ENCODE results near the gene TMEM256.

Gene TMEM256

DNA sequence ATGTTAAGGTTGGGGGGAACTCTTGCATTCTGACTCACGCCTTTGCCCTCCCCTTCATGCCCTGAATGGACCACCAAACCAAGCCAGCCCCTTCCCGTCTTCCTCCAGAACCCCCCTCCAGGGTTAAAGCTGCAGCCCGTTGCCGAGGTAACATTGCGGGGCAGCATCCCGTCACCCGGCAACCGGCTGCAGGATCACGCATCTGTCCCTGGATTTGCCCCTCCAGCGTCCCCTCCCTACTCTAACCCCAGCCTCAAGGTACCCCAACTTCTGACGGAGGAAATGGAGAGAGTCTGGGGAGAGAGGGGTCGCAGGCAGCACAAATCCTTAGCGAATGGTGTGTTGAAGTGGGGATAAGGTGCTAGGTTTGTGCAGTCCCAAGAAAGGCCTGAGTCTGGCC, 3.2 kb upstream of the TMEM256 start:
- DNase-seq = no peak

DNA sequence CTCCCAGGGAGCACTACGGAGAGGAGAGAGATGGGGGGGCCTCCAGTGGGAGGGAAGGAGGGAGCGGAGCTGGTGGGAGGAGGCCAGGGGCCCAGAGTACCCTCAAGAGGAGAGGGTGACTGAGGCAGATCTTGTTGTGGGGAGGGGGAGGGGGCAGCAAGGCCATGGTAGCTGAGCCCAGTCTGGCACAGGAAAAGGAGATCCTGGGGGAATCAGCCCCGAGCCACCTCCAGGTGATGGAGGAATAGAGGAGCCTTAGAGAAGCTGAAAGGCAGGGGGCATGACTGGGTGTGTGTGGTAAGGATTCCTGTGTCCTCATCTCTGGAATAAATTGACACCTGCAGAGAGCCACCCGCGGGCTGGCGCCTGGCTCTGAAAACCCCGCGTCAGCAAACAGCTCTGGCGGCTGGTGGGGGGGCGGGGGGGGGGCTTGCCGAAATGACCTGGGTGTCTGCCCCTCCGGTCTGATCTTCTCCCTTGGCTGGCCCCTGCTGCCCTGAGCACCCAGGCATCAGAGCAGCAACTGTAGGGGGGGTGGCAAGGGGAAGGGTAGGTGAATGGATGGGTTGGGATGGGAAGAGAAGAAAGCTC, 2.4 kb upstream of the TMEM256 start:
- DNase-seq = no peak

DNA sequence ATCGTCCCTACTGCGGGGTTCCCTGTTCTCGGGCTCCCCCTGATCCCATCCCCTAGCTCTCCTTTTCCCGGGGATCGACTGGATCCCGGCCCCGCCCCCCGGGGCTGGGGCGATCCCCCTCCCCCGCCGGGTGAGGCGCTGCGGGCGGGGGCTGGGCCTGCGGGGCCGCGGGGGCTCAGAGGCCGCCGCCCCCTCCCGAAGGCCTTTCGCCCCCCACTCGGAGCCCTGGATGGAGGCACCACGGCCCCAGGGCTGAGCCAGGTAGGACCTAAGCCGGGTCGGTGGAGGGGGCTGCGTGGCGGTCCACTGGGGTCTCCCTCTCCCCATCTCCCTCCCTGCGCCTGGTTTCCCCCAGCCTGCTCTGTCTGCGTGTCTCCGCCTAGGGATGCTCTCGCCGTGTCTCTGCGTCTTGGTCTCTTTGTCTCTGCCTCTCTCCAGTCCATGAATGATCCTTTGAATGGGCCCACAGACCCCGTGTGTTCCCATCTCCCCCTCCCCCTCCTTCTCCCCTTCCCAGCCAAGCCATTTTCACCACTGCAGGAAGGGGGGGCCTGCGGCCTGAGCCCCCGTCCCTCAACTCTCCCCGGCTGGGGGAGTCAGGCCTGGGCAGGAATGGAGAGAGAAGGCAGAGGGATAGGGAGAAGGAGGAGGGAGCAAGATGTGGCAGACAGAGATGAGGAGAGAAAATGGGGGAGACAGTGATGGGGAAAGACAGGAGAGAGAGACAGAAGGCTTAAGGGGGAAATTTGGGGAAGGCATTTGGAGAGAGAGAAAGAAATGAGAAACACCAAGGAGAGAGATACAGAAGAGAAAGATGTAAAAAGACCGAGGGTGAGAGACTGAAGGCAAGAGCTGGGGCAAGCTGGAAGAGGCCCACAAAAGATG, 1.7 kb upstream of the TMEM256 start:
- no peak for DNase-seq

DNA sequence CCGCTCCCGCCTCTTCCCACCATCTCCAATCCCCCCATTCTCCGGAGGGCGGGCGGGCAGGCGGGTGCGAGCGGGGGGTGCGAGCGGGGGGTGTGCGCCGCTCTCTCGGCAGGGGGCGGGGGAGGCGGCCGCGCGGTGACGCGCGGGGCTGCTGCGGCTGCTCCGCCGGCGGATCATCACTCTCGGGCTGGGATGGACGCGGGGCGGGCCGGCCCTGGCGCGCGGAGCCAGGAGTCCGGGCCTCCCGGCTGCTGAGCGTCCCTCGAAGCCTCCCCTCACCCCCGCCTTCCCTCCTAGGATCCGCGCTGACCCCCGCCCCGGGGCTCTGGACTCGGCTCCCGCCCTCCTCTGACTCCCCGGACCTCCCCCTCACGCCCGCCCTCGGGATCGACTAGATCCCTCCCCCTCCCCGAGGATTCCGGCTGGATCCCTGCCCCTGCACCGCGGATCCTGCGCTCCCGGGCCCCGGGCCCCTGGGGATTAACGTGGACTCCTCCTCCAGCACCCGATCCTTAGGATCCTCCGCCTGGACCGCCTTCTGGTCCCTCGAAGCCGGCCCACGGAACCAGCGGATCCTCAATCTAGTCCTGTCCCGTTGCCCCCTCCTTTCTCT, 946 bp upstream of the TMEM256 start:
- DNase-seq = no peak

DNA sequence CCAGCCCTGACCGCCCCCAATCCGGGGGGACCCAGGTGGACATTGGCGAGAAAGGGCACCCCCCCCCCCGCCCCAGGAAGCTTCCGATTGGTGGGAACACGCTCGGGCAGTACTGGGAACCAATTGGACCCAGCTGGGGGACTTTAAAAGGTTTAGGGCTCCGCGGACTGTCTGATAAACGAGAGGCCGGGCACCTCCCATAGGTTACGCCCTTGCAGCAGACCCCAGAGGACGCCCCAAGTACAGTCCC, 245 bp downstream of the TMEM256 start:
- no peak for DNase-seq

DNA sequence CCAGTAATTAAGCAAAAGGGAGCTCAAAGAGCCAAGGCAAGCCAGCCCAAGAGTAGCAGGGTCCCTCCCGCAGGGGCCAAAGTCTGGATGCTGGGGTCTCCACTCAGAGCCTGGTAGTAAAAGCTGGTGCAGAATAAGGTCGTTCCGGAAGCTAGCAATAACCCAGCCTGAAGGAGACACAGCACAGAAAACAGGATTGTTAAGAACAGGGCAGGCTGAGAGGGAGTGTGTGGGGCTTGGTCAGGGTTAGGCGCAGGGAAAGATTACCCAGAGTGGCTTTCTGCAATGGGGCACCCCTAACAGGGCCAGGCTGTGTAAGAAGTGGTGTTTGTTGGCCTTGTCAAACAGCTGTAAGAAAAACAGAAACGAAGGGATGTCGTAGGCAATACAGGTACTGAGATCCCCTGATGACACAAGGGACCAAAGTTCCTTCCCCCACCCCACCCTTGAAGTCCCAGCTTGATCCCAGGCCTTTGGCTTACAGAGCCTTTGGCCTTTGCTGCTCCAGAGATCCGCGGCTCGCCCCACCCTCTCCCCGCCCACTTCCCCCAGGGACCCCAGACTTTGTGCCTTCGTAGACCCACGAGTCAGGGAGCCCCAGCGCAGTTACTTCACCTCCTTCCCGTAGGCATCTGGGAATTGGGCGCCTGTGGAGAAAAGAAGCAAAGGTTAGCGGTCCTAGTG, 712 bp downstream of the TMEM256 start:
- peak; percentile 12 for DNase-seq

DNA sequence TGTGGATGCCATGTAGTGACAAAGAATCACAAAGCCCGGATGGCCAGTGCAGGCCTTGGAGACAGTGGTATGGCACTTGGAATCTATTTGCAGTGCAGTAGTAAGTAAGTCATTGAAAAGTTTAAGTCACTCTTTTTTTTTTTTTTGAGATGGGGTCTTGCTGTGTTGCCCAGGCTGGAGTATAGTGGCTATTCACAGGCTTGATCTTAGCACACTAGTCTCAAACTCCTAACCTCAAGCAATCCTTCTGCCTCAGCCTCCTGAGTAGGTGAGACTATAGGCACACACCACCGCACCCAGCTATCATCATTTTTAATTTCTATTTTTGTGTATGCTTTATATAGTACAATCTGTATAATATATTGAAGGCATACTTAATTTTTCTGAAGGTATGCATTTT, 5.3 kb downstream of the TMEM256 start:
- DNase-seq = no peak

DNA sequence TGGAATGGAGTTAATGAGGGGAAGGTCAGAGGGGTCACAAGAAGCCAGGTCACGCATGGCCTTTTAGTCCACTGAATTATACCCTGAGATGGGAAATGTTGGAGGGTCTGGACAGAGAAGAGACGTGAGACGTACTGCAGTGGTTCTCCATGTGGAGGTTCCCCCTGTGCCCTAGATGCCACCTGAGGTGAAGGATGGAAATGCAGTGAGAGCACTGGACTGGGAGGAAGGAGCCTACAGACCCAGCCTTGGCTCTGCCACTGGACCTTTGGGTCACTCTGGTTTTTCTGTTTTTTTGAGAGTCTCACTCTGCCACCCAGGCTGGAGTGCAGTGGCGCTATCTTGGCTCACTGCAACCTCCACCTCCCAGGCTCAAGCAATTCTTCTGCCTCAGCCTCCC, 7.8 kb downstream of the TMEM256 start:
- DNase-seq = no peak

DNA sequence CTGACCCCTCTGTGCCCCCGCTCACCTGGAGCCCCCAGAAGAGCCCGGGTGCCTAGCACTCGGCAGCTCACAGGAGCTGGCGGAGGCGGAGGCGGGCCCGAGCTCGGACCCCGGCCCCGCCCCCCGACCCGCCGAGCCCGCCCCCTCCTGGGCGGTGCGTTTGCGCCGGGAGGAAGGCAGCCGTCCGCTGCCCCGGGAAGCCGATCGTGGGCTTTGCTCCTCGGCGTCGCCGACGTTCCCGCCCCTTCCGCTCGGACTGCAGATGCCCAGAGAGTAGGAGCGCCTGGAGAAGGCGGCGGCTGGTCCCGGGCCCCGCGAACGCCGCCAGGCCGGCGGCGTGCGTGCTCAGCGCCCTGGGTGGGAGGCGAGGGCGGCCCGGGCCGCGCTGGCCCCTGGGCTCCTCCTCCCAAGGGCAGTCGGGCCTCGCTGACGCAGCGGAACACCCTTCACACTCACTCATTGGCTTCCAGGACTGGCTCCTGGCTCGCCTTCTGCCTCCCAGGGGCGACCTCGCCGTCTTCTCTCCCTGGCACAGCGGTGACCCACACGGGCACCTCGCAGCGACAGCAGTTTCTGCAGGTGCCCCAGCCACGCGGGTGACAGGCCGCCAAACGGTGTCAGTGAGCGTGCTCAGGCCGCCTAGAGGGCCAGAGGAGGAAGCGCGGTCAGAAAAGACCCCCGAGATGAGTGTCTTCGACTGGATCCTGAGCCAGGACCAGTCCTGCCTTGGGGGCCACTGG, 9.3 kb downstream of the TMEM256 start, which contains the start of gene PLSCR3:
TSS of gene PLSCR3 (minus strand) at position 74 of the 740 bp plus-strand sequence. CDS start 415 bp downstream, outside the sequence.
- DNase-seq = peak; percentile 91

DNA sequence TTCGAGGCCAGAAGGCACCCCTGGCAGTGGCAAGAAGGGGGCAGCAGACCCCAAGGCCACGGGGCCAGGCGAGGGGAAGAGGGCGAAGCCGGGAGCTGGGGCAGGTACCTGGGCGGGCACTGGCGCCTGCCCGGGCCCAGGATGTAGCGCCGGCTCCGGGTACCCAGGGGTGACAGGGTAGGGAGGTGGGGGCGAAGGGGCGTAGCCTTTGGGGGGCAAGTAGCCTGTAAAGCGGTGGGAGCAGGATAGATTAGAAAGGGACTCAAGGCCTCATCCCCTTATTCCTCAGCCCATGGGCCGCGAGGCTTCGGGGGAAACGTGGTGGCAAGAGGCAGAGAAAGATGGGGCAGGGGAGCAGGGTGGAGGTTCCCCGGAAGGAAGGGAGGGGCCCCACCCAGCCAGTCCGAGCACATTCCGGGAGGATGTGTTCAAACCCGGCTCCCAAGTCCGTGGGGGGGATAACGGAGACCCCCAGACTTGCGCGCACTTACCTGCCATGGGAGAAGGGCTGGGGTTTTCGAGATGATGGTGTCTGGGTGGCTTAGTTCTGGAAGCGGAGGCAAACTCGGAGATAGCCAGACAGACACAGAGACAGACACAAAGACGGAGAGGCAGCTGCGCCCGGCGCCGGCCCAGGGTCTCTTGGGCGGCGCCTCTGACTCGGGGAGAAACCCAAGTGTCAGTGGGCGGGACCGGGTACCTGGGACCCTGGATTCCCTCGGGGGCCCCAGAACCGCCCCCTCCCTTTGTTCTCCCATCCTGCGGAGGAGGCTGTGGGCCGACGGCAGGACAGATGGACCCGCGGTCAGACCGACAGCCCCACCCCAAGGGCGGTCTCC, 10.1 kb downstream of the TMEM256 start:
- peak; percentile 45 for DNase-seq

DNA sequence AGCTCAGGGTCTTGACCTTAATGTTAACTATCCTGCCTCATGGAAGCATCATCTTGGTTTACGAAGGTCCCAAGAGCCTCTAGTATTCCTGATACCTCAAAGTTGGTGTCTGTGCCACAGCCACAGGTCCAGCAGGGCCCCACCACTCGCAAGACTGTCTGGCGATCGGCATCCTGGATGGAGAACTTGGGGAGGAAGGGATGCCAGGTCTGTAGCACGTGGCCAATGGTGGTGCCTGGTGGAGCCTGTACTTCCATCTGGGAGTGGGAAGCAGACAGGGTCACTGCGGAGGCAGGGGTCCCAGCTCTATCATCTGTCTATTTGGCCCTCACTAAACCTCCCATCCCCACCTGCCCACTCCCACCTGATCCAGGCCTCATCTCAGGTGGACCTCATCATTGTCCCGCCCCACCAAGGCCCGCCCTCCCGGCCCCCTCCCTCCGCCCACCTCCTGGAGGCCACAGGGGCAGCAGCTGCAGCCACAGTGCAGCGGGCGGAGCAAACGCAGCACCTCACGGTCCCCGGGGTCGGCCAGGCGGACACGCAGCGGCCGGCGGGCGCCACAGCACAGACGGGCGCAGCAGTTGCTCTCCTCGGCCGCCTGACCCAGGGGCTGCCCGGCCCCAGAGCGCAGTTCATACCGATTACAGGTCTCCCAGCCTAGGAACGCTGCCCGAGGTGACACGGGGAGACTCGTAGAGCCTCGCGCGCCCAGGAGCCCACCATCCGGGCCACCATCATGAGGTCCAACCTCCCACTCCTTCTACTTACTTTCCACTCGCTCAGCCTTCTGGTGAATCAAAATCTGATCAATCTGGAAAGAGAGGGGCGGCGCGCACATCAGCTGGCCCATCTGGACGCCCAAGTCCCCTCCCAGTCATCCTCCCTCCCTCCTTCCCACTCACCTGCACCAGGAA, 10.9 kb downstream of the TMEM256 start:
- no peak for DNase-seq

DNA sequence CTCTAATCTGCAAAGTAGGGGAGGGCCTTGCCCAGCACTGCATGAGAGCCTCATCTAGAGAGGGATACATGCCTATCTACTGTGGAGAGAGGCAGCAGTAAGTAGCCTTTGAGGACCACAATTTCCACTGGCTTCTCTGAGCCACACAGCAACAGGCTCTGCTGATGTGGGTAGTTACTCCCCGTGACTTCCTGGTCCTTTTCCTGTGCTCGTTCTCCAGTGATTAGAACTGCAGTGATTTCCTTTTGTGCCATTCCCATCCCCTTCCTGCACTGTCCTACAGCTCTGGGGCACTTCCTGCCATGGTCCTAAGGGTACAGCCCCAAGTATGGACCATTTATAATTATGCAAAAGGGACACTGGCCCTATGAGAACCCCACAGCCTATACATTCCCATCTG, 12.6 kb downstream of the TMEM256 start:
- DNase-seq = no peak

DNA sequence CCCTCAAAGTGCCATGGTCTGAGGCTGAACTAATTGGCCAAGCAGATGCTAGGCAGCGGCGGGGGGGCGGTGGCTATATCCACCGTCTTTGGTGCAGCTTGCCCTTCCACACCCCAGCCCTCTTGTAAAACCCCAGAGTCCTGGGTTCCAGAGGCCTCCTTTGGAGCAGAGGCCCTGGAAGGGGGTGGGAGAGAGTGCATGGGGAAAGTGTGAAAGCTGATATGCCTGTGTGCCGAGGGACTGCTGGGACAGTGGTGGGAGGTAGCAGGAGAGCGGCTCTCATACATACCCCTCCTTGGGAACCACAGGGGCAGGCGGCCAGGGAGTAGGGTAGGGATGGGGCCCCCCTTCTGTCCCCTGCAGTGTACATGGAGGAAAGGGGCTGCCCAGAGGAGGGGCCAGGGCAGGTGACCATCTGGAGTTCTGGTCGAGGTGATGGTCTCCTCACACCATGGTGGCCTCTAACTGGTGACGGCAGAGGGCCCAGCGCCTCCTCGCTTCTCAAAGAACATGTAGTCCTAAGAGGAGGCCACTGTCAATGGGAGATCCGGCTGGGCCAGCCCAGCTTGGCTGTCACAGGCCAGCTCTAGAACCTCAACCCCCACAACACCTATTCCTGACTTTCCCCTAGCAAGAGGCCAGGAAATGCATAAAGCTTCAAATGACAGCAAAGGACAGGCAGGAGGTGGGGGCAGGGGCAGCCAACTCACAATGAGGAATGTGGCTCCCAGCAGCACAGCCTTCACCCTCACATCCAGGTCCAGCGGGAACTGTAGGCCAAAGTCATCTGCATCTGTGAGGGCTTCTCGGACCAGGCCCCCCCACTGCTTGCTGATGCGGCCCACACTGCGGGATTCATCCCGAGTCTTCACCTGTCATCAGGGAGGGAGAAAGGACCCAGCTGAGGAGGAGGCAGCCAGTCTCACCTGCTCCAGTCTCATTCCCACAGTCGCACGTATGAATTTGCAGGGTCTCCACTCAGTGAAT, 13.7 kb downstream of the TMEM256 start:
- no peak for DNase-seq

DNA sequence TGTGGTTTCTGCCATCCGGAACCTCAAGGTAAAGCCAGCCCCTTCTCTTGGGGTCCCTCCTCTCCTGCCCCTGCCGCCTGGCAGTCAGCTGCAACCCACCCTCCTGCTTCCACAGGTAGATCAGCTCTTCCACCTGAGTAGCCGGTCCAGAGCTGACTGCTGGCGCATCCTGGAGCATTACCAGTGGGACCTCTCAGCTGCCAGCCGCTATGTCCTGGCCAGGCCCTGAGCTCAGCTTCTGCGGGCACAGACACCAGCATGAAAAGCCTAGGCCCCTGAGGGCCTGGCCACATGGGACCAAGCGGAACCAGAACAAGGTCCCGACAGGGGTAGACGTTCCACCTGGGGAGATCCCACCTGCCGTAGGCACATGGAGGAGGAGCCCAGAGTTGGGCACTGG, 15.0 kb downstream of the TMEM256 start:
- DNase-seq = no peak

DNA sequence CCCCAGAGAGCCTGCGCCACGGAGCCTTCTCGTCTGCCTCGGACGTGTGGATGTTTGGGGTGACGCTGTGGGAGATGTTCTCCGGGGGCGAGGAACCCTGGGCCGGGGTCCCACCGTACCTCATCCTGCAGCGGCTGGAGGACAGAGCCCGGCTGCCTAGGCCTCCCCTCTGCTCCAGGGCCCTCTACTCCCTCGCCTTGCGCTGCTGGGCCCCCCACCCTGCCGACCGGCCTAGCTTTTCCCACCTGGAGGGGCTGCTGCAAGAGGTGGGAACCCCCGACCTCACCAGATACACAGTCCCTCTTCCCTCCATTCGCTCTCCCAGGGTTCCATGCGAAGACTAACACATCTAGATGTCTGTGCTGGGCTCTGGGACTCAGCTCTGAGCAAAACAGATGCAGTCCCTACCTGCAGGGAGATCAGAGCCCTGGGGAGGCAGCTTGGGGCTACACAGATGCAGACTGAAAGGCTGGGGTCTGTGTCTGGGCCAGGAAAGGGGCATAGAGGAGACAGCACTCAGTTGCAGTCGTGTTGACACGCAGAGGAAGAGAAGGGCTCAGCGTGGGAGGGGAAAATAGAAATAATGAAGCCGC, 19.3 kb downstream of the TMEM256 start:
- no peak for DNase-seq

DNA sequence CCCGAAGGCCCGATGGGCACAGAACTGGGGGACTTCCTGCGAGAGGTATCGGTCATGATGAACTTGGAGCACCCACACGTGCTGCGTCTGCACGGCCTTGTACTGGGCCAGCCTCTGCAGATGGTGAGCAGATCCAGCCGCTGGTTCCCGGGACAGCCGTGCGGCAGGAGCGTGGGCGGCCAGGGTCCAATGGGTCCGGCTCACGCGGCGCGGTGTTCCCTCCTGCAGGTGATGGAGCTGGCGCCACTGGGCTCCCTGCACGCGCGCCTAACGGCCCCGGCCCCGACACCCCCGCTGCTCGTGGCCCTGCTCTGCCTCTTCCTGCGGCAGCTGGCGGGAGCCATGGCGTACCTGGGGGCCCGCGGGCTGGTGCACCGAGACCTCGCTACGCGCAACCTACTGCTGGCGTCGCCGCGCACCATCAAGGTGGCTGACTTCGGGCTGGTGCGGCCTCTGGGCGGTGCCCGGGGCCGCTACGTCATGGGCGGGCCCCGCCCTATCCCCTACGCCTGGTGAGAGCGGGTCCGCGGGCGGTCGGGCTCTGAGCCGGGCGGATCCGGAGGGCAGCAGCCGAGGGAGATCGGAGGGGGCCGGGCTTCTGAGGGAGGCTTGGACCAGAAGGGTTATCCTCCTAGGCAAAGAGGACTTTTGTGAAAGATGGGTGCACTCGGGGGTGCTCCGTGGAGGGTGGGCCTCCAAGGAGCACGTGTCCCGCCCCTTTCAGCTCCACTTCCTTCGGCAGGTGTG, 20.0 kb downstream of the TMEM256 start:
- peak; percentile 84 for DNase-seq

DNA sequence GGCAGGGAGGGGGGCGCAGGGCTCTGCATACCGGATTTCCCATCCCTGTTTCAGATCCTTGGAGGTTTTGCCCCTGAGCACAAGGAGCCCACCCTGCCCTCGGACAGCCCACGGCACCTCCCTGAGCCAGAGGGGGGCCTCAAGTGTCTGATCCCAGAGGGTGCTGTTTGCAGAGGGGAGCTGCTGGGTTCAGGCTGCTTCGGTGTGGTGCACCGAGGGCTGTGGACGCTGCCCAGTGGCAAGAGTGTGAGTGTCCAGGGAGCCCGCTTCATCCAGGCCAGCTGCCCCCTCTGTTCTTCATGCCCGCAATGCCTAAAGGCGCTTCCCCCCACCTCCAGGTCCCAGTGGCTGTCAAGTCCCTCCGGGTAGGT, 20.5 kb downstream of the TMEM256 start:
- DNase-seq = no peak

DNA sequence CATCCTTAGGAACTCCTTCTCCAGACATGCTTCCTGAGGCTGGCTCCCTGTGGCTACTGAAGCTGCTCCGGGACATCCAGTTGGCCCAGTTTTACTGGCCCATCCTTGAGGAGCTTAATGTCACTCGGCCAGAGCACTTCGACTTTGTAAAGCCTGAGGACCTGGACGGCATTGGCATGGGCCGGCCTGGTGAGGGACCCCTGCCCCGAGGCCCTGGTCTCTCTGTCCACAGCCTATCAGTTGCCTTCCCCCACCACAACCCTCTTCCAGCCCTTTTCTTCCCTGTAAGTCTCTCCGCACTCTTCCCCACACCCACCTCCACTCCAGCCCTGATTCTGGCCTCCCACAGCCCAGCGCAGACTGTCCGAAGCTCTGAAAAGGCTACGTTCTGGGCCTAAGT, 21.0 kb downstream of the TMEM256 start:
- no peak for DNase-seq
